WTC11 (cell line): ENCODE measurements around the gene CCDC141. TPM values are rescaled to one million over a fixed set of nuclear protein-coding genes. Genes with fewer than 3 reads are reported as not detected.

Experiments used
- ATAC-seq: fragments of 200-7000 bp; cut with Tn5 transposase; 2 replicates; pipeline ENCODE4 v1.10.0; 2021; ENCODE audit warnings: mild to moderate bottlenecking, moderate library complexity
- CTCF ChIA-PET: fragments of 300-600 bp; sonication (Branson Sonifier 250); formaldehyde crosslinking; loops from one replicate; lab custom pipeline; 2021; ENCODE audit warnings: antibody characterized with exemption; lab: Charles Lee
- POLR2A ChIA-PET: fragments of 350-600 bp; sonication (Branson Sonifier 250); formaldehyde crosslinking; loops from one replicate; lab custom pipeline; 2021; ENCODE audit warnings: antibody characterized with exemption; lab: Charles Lee
- DNase-seq: peaks from one replicate; pipeline ENCODE4 v3.0.0; 2021; ENCODE audit warnings: low spot score
- H3K27ac Mint-ChIP-seq: 2 replicates; pipeline ENCODE4 v1.8.0; 2021; ENCODE audit warnings: mixed read lengths
- H3K27me3 Mint-ChIP-seq: 2 replicates; pipeline ENCODE4 v1.8.0; 2021; ENCODE audit warnings: low read depth, mild to moderate bottlenecking, moderate library complexity, mixed read lengths
- H3K36me3 Mint-ChIP-seq: 2 replicates; pipeline ENCODE4 v1.8.0; 2021; ENCODE audit warnings: mixed read lengths
- H3K4me1 Mint-ChIP-seq: 2 replicates; pipeline ENCODE4 v1.8.0; 2022; ENCODE audit warnings: mixed read lengths
- H3K4me3 Mint-ChIP-seq: 2 replicates; pipeline ENCODE4 v1.8.0; 2021; ENCODE audit warnings: mild to moderate bottlenecking, moderate library complexity, mixed read lengths
- H3K9me3 Mint-ChIP-seq: 2 replicates; pipeline ENCODE4 v1.8.0; 2021; ENCODE audit warnings: mixed read lengths
- CBFB ChIP-seq: sonication (generic); formaldehyde crosslinking; IDR thresholded peaks from 2 replicates; pipeline ENCODE4 v1.8.1; 2022; ENCODE audit warnings: mild to moderate bottlenecking, low read depth, missing genetic modification reagents
- CREM ChIP-seq: sonication (generic); formaldehyde crosslinking; IDR thresholded peaks from 2 replicates; pipeline ENCODE4 v1.8.1; 2022; ENCODE audit warnings: mild to moderate bottlenecking, missing genetic modification reagents, moderate library complexity
- ESRRA ChIP-seq: sonication (generic); formaldehyde crosslinking; IDR thresholded peaks from 2 replicates; pipeline ENCODE4 v1.8.1; 2022; ENCODE audit warnings: mild to moderate bottlenecking, missing genetic modification reagents, borderline replicate concordance
- FOXJ3 ChIP-seq: sonication (generic); formaldehyde crosslinking; IDR thresholded peaks from 2 replicates; pipeline ENCODE4 v1.9.0; 2021; ENCODE audit warnings: missing genetic modification reagents, mild to moderate bottlenecking, borderline replicate concordance
- FOXK1 ChIP-seq: sonication (generic); formaldehyde crosslinking; IDR thresholded peaks from 2 replicates; pipeline ENCODE4 v1.8.0; 2022; ENCODE audit warnings: mild to moderate bottlenecking, moderate library complexity, missing genetic modification reagents
- FOXP1 ChIP-seq: sonication (generic); formaldehyde crosslinking; IDR thresholded peaks from 2 replicates; pipeline ENCODE4 v1.8.0; 2022; ENCODE audit warnings: missing genetic modification reagents, mild to moderate bottlenecking, moderate library complexity, borderline replicate concordance
- MYBL2 ChIP-seq: sonication (generic); formaldehyde crosslinking; IDR thresholded peaks from 2 replicates; pipeline ENCODE4 v1.8.1; 2023; ENCODE audit warnings: mild to moderate bottlenecking, moderate library complexity, missing genetic modification reagents
- NR3C1 ChIP-seq: sonication (generic); formaldehyde crosslinking; conservative IDR thresholded peaks from 2 replicates; pipeline ENCODE4 v1.8.1; 2023; ENCODE audit warnings: low read depth, mild to moderate bottlenecking, missing genetic modification reagents
- PRRX2 ChIP-seq: fragments of 250-450 bp; sonication (Bioruptor Pico); IDR thresholded peaks from 2 replicates; pipeline ENCODE4 v1.8.0; 2021; ENCODE audit warnings: mild to moderate bottlenecking
- ZBTB21 ChIP-seq: sonication (generic); formaldehyde crosslinking; IDR thresholded peaks from 2 replicates; pipeline ENCODE4 v1.8.1; 2023; ENCODE audit warnings: mild to moderate bottlenecking, missing genetic modification reagents, borderline replicate concordance
- ZNF219 ChIP-seq: sonication (generic); formaldehyde crosslinking; IDR thresholded peaks from 2 replicates; pipeline ENCODE4 v1.8.0; 2023; ENCODE audit warnings: missing genetic modification reagents, mild to moderate bottlenecking, borderline replicate concordance
- ZNF232 ChIP-seq: sonication (generic); formaldehyde crosslinking; IDR thresholded peaks from 2 replicates; pipeline ENCODE4 v1.8.0; 2022; ENCODE audit warnings: mild to moderate bottlenecking, missing genetic modification reagents
- ZNF423 ChIP-seq: fragments of 250-450 bp; sonication (Bioruptor Pico); IDR thresholded peaks from 2 replicates; pipeline ENCODE4 v2.1.2; 2022; ENCODE audit warnings: mild to moderate bottlenecking, moderate library complexity
- total RNA-seq: library from RNA; stranded (reverse); gene quantifications from 3 replicates; pipeline ENCODE4 v1.2.3, GENCODE V29; 2021
- TF ChIP-seq, protein P1 (sequence below): sonication (generic); formaldehyde crosslinking; IDR thresholded peaks from 2 replicates; pipeline ENCODE4 v1.8.1; 2022; ENCODE audit warnings: mild to moderate bottlenecking, missing genetic modification reagents, moderate library complexity, borderline replicate concordance
- TF ChIP-seq, protein P2 (sequence below): sonication (generic); formaldehyde crosslinking; IDR thresholded peaks from 2 replicates; pipeline ENCODE4 v1.8.1; 2022; ENCODE audit warnings: low read depth, missing genetic modification reagents, borderline replicate concordance
- TF ChIP-seq, protein P3 (sequence below): sonication (generic); formaldehyde crosslinking; IDR thresholded peaks from 2 replicates; pipeline ENCODE4 v1.8.1; 2023; ENCODE audit warnings: mild to moderate bottlenecking, moderate library complexity, missing genetic modification reagents
- TF ChIP-seq, protein P4 (sequence below): sonication (generic); formaldehyde crosslinking; IDR thresholded peaks from 2 replicates; pipeline ENCODE4 v1.8.1; 2022; ENCODE audit warnings: missing genetic modification reagents, borderline replicate concordance
- TF ChIP-seq, protein P5 (sequence below): sonication (generic); formaldehyde crosslinking; IDR thresholded peaks from 2 replicates; pipeline ENCODE4 v1.8.1; 2023; ENCODE audit warnings: mild to moderate bottlenecking, missing genetic modification reagents
- TF ChIP-seq, protein P6 (sequence below): fragments of 200-600 bp; IDR thresholded peaks from 2 replicates; pipeline ENCODE4 v1.8.0; 2022; ENCODE audit warnings: antibody characterized with exemption
- TF ChIP-seq, protein P7 (sequence below): sonication (generic); formaldehyde crosslinking; IDR thresholded peaks from 2 replicates; pipeline ENCODE4 v1.8.1; 2023; ENCODE audit warnings: mild to moderate bottlenecking, missing genetic modification reagents
- TF ChIP-seq, protein P8 (sequence below): sonication (generic); formaldehyde crosslinking; IDR thresholded peaks from 2 replicates; pipeline ENCODE4 v1.8.0; 2022; ENCODE audit warnings: missing genetic modification reagents

Gene CCDC141
- total RNA-seq, 1 experiment from 2014 or later: 8.5 TPM

DNA sequence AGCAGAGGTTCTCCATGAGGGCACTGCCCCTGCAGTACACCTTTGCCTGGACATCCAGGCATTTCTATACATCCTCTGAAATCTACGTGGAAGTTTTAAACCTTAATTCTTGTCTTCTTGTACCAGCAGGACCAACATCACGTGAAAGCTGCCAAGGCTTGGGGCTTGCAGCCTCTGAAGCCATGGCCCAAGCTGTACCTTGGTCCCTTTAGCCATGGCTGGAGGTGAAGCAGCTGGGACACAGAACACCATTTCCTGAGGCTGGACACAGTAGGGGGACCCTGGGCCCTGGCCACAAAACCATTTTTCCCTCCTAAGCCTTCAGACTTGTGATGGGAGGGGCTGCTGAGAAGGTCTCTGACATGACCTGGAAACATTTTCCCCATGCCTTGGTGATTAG is 32.8 kb upstream of the CCDC141 start (continued):
- TF ChIP-seq ZNF219 (CRISPR knock-in tag) (no peak), PRRX2 (CRISPR knock-in tag) (no peak)

DNA sequence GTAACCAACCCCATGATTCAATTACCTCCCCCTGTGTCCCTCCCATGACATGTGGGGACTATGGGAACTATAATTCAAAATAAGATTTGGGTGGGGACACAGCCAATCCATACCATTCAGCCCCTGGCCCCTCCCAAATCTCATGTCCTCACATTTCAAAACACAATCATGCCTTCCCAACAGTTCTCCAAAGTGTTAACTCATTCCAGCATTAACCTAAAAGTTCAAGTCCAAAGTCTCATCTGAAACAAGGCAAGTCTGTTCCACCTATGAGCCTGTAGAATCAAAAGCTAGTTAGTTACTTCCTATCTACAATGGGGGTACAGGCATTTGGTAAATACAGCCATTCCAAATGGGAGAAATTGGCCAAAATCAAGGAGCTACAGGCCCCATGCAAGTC is 32.0 kb upstream of the CCDC141 start:
- POLR2A ChIA-PET: no interaction called here
- Mint-ChIP-seq H3K9me3 (peaks cover 33% of the 10 kb centered on the region), H3K36me3 (peaks cover 8% of the 10 kb centered on the region), H3K27ac (no peak overlapping the region), H3K27me3 (no peaks in the 10 kb centered on the region), H3K4me3 (no peak overlapping the region), H3K4me1 (no peaks in the 10 kb centered on the region)
- DNase-seq (no peak), ATAC-seq (no peak)
- TF ChIP-seq, protein P1, sequence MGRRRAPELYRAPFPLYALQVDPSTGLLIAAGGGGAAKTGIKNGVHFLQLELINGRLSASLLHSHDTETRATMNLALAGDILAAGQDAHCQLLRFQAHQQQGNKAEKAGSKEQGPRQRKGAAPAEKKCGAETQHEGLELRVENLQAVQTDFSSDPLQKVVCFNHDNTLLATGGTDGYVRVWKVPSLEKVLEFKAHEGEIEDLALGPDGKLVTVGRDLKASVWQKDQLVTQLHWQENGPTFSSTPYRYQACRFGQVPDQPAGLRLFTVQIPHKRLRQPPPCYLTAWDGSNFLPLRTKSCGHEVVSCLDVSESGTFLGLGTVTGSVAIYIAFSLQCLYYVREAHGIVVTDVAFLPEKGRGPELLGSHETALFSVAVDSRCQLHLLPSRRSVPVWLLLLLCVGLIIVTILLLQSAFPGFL (CRISPR knock-in tag): no peak
- TF ChIP-seq, protein P2, sequence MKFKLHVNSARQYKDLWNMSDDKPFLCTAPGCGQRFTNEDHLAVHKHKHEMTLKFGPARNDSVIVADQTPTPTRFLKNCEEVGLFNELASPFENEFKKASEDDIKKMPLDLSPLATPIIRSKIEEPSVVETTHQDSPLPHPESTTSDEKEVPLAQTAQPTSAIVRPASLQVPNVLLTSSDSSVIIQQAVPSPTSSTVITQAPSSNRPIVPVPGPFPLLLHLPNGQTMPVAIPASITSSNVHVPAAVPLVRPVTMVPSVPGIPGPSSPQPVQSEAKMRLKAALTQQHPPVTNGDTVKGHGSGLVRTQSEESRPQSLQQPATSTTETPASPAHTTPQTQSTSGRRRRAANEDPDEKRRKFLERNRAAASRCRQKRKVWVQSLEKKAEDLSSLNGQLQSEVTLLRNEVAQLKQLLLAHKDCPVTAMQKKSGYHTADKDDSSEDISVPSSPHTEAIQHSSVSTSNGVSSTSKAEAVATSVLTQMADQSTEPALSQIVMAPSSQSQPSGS: no peak
- TF ChIP-seq, protein P3, sequence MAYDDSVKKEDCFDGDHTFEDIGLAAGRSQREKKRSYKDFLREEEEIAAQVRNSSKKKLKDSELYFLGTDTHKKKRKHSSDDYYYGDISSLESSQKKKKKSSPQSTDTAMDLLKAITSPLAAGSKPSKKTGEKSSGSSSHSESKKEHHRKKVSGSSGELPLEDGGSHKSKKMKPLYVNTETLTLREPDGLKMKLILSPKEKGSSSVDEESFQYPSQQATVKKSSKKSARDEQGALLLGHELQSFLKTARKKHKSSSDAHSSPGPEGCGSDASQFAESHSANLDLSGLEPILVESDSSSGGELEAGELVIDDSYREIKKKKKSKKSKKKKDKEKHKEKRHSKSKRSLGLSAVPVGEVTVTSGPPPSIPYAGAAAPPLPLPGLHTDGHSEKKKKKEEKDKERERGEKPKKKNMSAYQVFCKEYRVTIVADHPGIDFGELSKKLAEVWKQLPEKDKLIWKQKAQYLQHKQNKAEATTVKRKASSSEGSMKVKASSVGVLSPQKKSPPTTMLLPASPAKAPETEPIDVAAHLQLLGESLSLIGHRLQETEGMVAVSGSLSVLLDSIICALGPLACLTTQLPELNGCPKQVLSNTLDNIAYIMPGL (CRISPR knock-in tag): no peak
- no peak for TF ChIP-seq FOXJ3 (CRISPR knock-in tag)
- TF ChIP-seq MYBL2: no peak
- TF ChIP-seq ZNF232 (CRISPR knock-in tag): no peak
- TF ChIP-seq, protein P4, sequence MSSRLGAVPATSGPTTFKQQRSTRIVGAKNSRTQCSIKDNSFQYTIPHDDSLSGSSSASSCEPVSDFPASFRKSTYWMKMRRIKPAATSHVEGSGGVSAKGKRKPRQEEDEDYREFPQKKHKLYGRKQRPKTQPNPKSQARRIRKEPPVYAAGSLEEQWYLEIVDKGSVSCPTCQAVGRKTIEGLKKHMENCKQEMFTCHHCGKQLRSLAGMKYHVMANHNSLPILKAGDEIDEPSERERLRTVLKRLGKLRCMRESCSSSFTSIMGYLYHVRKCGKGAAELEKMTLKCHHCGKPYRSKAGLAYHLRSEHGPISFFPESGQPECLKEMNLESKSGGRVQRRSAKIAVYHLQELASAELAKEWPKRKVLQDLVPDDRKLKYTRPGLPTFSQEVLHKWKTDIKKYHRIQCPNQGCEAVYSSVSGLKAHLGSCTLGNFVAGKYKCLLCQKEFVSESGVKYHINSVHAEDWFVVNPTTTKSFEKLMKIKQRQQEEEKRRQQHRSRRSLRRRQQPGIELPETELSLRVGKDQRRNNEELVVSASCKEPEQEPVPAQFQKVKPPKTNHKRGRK: no peak
- TF ChIP-seq FOXP1 (CRISPR knock-in tag): no peak
- TF ChIP-seq FOXK1 (CRISPR knock-in tag): no peak
- TF ChIP-seq ZBTB21 (CRISPR knock-in tag): no peak
- no peak for TF ChIP-seq CBFB (CRISPR knock-in tag)
- no peak for TF ChIP-seq CREM (CRISPR knock-in tag)
- TF ChIP-seq, protein P5, sequence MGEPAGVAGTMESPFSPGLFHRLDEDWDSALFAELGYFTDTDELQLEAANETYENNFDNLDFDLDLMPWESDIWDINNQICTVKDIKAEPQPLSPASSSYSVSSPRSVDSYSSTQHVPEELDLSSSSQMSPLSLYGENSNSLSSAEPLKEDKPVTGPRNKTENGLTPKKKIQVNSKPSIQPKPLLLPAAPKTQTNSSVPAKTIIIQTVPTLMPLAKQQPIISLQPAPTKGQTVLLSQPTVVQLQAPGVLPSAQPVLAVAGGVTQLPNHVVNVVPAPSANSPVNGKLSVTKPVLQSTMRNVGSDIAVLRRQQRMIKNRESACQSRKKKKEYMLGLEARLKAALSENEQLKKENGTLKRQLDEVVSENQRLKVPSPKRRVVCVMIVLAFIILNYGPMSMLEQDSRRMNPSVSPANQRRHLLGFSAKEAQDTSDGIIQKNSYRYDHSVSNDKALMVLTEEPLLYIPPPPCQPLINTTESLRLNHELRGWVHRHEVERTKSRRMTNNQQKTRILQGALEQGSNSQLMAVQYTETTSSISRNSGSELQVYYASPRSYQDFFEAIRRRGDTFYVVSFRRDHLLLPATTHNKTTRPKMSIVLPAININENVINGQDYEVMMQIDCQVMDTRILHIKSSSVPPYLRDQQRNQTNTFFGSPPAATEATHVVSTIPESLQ: no peak
- TF ChIP-seq ESRRA (CRISPR knock-in tag): no peak
- no peak for TF ChIP-seq NR3C1 (CRISPR knock-in tag)
- TF ChIP-seq, protein P6, sequence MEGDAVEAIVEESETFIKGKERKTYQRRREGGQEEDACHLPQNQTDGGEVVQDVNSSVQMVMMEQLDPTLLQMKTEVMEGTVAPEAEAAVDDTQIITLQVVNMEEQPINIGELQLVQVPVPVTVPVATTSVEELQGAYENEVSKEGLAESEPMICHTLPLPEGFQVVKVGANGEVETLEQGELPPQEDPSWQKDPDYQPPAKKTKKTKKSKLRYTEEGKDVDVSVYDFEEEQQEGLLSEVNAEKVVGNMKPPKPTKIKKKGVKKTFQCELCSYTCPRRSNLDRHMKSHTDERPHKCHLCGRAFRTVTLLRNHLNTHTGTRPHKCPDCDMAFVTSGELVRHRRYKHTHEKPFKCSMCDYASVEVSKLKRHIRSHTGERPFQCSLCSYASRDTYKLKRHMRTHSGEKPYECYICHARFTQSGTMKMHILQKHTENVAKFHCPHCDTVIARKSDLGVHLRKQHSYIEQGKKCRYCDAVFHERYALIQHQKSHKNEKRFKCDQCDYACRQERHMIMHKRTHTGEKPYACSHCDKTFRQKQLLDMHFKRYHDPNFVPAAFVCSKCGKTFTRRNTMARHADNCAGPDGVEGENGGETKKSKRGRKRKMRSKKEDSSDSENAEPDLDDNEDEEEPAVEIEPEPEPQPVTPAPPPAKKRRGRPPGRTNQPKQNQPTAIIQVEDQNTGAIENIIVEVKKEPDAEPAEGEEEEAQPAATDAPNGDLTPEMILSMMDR: no peak
- TF ChIP-seq, protein P7, sequence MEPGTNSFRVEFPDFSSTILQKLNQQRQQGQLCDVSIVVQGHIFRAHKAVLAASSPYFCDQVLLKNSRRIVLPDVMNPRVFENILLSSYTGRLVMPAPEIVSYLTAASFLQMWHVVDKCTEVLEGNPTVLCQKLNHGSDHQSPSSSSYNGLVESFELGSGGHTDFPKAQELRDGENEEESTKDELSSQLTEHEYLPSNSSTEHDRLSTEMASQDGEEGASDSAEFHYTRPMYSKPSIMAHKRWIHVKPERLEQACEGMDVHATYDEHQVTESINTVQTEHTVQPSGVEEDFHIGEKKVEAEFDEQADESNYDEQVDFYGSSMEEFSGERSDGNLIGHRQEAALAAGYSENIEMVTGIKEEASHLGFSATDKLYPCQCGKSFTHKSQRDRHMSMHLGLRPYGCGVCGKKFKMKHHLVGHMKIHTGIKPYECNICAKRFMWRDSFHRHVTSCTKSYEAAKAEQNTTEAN: no peak
- no peak for TF ChIP-seq ZNF423 (CRISPR knock-in tag)
- TF ChIP-seq, protein P8, sequence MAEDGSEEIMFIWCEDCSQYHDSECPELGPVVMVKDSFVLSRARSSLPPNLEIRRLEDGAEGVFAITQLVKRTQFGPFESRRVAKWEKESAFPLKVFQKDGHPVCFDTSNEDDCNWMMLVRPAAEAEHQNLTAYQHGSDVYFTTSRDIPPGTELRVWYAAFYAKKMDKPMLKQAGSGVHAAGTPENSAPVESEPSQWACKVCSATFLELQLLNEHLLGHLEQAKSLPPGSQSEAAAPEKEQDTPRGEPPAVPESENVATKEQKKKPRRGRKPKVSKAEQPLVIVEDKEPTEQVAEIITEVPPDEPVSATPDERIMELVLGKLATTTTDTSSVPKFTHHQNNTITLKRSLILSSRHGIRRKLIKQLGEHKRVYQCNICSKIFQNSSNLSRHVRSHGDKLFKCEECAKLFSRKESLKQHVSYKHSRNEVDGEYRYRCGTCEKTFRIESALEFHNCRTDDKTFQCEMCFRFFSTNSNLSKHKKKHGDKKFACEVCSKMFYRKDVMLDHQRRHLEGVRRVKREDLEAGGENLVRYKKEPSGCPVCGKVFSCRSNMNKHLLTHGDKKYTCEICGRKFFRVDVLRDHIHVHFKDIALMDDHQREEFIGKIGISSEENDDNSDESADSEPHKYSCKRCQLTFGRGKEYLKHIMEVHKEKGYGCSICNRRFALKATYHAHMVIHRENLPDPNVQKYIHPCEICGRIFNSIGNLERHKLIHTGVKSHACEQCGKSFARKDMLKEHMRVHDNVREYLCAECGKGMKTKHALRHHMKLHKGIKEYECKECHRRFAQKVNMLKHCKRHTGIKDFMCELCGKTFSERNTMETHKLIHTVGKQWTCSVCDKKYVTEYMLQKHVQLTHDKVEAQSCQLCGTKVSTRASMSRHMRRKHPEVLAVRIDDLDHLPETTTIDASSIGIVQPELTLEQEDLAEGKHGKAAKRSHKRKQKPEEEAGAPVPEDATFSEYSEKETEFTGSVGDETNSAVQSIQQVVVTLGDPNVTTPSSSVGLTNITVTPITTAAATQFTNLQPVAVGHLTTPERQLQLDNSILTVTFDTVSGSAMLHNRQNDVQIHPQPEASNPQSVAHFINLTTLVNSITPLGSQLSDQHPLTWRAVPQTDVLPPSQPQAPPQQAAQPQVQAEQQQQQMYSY (CRISPR knock-in tag): no peak
- CTCF ChIA-PET: no interaction called here
